Natural killer cell (primary cell): ENCODE results near the gene ZNF324B. TPM values are rescaled to one million over a fixed set of nuclear protein-coding genes. Genes with fewer than 3 reads are reported as not detected.

ENCODE experiments used
- ATAC-seq, 3 donors: fragments of 150-1000 bp in 2 of 3; fragments of 200-7000 bp in 1 of 3; cut with Tn5 transposase; 1 replicate in 1 of 3; 2 replicates in 2 of 3; pipeline ENCODE4 v1.10.0; 2021; ENCODE audit warnings: mild to moderate bottlenecking in 2 of 3, moderate library complexity in 2 of 3
- DNase-seq, 2 donors: peaks; one replicate each; pipeline versions ENCODE4 v3.0.0 to v3.0.0-alpha.2; 2013 to 2021; ENCODE audit warnings: mixed read lengths in 1 of 2
- H3K27ac ChIP-seq: one replicate; pipeline ENCODE4 v1.5.1; 2013; ENCODE audit warnings: mild to moderate bottlenecking, low read length
- H3K27me3 ChIP-seq: one replicate; pipeline ENCODE4 v1.6.1; 2013; ENCODE audit warnings: low read length; ENCODE audit not compliant: control insufficient read depth, insufficient read depth
- H3K36me3 ChIP-seq: one replicate; pipeline ENCODE4 v1.6.1; 2013; ENCODE audit warnings: low read length; ENCODE audit not compliant: control insufficient read depth, insufficient read depth
- H3K4me1 ChIP-seq: one replicate; pipeline ENCODE4 v1.6.1; 2013; ENCODE audit warnings: low read length; ENCODE audit not compliant: control insufficient read depth, insufficient read depth
- H3K4me3 ChIP-seq: one replicate; pipeline ENCODE4 v1.5.1; 2013; ENCODE audit warnings: low read length
- H3K9me3 ChIP-seq: one replicate; pipeline ENCODE4 v1.6.1; 2013; ENCODE audit warnings: low read length; ENCODE audit not compliant: control insufficient read depth, insufficient read depth
- H3K27ac Mint-ChIP-seq, 2 donors: one replicate each; pipeline ENCODE4 v1.8.0; 2022; ENCODE audit warnings: mild to moderate bottlenecking in 2 of 2, mixed read lengths in 2 of 2, moderate library complexity in 1 of 2
- H3K27me3 Mint-ChIP-seq, 2 donors: one replicate each; pipeline ENCODE4 v1.8.0; 2022; ENCODE audit warnings: low read depth in 2 of 2, mixed read lengths in 2 of 2
- H3K36me3 Mint-ChIP-seq: one replicate; pipeline ENCODE4 v1.8.0; 2022; ENCODE audit warnings: mixed read lengths
- H3K4me1 Mint-ChIP-seq, 2 donors: one replicate each; pipeline ENCODE4 v1.8.0; 2022; ENCODE audit warnings: mixed read lengths in 2 of 2
- H3K4me3 Mint-ChIP-seq: one replicate; pipeline ENCODE4 v1.8.0; 2022; ENCODE audit warnings: mild to moderate bottlenecking, moderate library complexity, mixed read lengths
- H3K9me3 Mint-ChIP-seq, 2 donors: one replicate each; pipeline ENCODE4 v1.8.0; 2022; ENCODE audit warnings: mixed read lengths in 2 of 2
- WGBS: methylation state at CpG from one replicate; pipeline ENCODE4 v1.1.7; 2013; ENCODE audit warnings: missing lambda C conversion rate; ENCODE audit not compliant: insufficient coverage; 5-methylcytosine and 5-hydroxymethylcytosine counted together
- intact Hi-C: fragments of 100-400 bp; cut with micrococcal nuclease; formaldehyde crosslinking; loops from one replicate; pipeline ENCODE4 v1.14.2; 2022
- total RNA-seq, 4 donors: library from RNA; stranded (reverse); fragments of 120-200 nt in 1 of 4; gene quantifications; one replicate each; pipeline versions ENCODE4 v1.2.3 to v1.2.4, GENCODE V29; 2013 to 2022
- TF ChIP-seq, protein P1 (sequence below): fragments of 200-600 bp; IDR thresholded peaks from one replicate; pipeline ENCODE4 v1.8.0; 2022; ENCODE audit warnings: antibody characterized with exemption

The ZNF324B gene
- total RNA-seq, 3 donors from 2014 or later (not counting 1 experiment from before 2014, with no cell fraction given), result 10.4 to 11.4 (median 11.4) TPM

GRCh38 chr19:58473775-58474174, 22.4 kb downstream of the ZNF324B start:
- Histone ChIP-seq H3K36me3 (peaks cover 22% of the 10 kb centered on the region), H3K4me1 (peaks cover 21% of the 10 kb centered on the region), H3K27ac (no peak overlapping the region), H3K4me3 (no peak overlapping the region), H3K27me3 (no peaks in the 10 kb centered on the region), H3K9me3 (no peaks in the 10 kb centered on the region)
- no peak for ATAC-seq
- Mint-ChIP-seq H3K27me3 (no peaks in the 10 kb centered on the region), H3K4me3 (peak overlapping the region; percentile 31), H3K36me3 (no peaks in the 10 kb centered on the region), H3K4me1 (peaks cover 8 to 18% of the 10 kb centered on the region in 2 donors), H3K9me3 (no peaks in the 10 kb centered on the region), H3K27ac (peak overlapping the region; percentile 94 to 99)
- TF ChIP-seq, protein P1, sequence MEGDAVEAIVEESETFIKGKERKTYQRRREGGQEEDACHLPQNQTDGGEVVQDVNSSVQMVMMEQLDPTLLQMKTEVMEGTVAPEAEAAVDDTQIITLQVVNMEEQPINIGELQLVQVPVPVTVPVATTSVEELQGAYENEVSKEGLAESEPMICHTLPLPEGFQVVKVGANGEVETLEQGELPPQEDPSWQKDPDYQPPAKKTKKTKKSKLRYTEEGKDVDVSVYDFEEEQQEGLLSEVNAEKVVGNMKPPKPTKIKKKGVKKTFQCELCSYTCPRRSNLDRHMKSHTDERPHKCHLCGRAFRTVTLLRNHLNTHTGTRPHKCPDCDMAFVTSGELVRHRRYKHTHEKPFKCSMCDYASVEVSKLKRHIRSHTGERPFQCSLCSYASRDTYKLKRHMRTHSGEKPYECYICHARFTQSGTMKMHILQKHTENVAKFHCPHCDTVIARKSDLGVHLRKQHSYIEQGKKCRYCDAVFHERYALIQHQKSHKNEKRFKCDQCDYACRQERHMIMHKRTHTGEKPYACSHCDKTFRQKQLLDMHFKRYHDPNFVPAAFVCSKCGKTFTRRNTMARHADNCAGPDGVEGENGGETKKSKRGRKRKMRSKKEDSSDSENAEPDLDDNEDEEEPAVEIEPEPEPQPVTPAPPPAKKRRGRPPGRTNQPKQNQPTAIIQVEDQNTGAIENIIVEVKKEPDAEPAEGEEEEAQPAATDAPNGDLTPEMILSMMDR, result no peak
- DNase-seq, result no peak
- intact Hi-C loops, result loop anchor here (2.0 kb wide), 1 partner anchor 33 kb away; the partner anchor contains the start of gene ZNF132

DNA sequence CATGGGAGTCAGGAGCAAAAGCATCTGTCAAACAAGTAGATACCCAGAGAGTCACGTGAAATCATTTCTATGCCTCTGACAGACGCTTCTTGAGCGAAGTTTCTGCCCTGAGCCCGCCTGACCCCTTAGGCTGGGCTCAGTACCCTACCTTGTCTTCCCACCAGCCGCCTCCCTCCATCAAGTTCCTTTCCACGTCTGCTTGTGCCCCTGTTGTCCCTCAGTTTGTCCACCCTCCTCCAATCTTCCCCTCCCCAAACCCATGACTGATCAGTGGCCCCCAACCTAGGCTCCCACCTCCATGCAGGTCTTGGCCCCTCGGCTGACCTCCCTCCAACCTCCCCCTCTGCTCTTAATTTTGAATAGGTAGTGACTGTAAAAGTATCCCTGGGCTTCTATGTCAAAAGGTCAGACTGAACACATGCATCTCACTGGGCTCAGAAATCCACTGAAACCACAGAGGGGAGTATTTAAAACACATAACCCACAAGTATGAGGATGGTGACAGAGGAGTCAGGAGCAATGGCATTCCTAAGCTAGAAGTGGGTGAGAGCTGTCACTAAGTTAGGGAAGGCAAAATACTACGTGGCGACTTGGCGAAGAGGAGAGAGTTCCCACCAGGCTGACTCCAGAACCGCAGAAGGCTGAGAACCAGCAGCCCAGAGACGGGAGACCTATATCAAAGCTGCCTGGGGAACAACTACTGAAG, 23.0 kb downstream of the ZNF324B start:
- H3K4me3 ChIP-seq, result no peak overlapping the region
- peak overlapping the region; percentile 90 for H3K27ac ChIP-seq
- Mint-ChIP-seq H3K27me3 (no peaks in the 10 kb centered on the region), H3K4me1 (peaks cover 8 to 18% of the 10 kb centered on the region in 2 donors), H3K4me3 (peak overlapping the region; percentile 31), H3K27ac (peak overlapping the region; percentile 94 to 99), H3K36me3 (no peaks in the 10 kb centered on the region), H3K9me3 (no peaks in the 10 kb centered on the region)
- peaks cover 21% of the 10 kb centered on the region for H3K4me1 ChIP-seq
- DNase-seq, result no peak
- H3K27me3 ChIP-seq, result no peaks in the 10 kb centered on the region
- intact Hi-C loops, result loop anchor here (2.0 kb wide), 1 partner anchor 34 kb away; the partner anchor contains the start of gene ZNF132
- TF ChIP-seq, protein P1, result no peak
- H3K36me3 ChIP-seq, result peaks cover 19% of the 10 kb centered on the region
- no peak for ATAC-seq
- no peaks in the 10 kb centered on the region for H3K9me3 ChIP-seq
- WGBS, result 90% methylated on average over 11 of the region's 12 CpGs

DNA sequence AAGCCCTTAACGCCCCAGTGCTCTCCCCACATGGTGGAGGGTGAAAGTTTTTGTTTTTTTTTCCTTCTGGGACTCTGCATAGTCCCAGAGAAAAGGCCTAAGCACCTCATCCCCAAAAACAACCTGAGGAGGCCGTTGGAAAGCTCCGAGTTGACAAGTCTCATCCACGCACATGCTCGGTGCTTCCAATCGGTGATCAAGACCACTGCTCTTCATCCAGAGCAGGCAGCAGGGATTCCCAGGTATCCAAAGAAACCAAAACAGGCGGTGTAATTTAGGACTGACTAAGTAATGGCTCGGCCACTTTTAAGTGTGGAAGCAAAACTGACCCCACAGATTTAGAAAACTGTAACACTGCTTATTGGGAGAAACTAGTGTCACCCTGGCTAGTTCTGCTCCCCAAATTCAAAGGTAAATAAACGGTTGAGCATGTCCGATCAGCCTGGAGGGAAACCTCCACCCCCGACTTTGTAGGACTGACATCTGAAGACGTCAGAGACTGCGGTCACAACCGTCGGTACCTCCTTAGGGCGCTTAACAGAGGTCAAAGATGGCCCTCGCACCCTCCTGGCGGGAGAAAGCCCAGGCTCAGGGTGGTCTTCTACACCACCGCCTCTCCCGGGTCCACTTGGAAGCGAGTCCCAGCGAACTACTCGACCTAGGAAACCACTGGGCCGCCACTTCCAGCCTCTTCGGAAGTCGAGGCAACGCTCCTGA, 23.7 kb downstream of the ZNF324B start:
- Mint-ChIP-seq H3K27ac (peak overlapping the region; percentile 94 to 99), H3K36me3 (no peaks in the 10 kb centered on the region), H3K9me3 (no peaks in the 10 kb centered on the region), H3K27me3 (no peaks in the 10 kb centered on the region), H3K4me3 (peak overlapping the region; percentile 93), H3K4me1 (peaks cover 8 to 18% of the 10 kb centered on the region in 2 donors)
- H3K9me3 ChIP-seq, result no peaks in the 10 kb centered on the region
- 27% methylated on average over 26 of the region's 27 CpGs for WGBS
- no peaks in the 10 kb centered on the region for H3K27me3 ChIP-seq
- H3K4me1 ChIP-seq, result peaks cover 21% of the 10 kb centered on the region
- H3K36me3 ChIP-seq, result peaks cover 15% of the 10 kb centered on the region
- ATAC-seq, result peak; percentile 6 to 16 (median 15)
- peak overlapping the region; percentile 90 for H3K27ac ChIP-seq
- intact Hi-C loops, result loop anchor here (1.0 to 2.0 kb wide), 2 partner anchors 34 to 98 kb away; partner anchors contain the start of genes MZF1 and ZNF132
- H3K4me3 ChIP-seq, result peak overlapping the region; percentile 59
- TF ChIP-seq, protein P1, result no peak
- no peak for DNase-seq
